HepG2 (cell line): ENCODE data around the gene NAA16.

Experiments
- AGO2 ChIP-seq: fragments of 200-400 bp; formaldehyde crosslinking; optimal IDR thresholded peaks from 2 replicates; pipeline ENCODE3; 2017; ENCODE audit warnings: mild to moderate bottlenecking, low read depth, low read length, moderate library complexity
- CTCF ChIP-seq: sonication (generic); formaldehyde crosslinking; IDR thresholded peaks from 2 replicates; pipeline ENCODE4 v1.5.0; 2020; ENCODE audit warnings: mild to moderate bottlenecking, missing genetic modification reagents, moderate library complexity
- GABPB1 ChIP-seq: IDR thresholded peaks from 2 replicates; pipeline ENCODE4 v1.6.1; 2016; ENCODE audit warnings: mild to moderate bottlenecking, missing genetic modification reagents, moderate library complexity, missing compliant biosample characterization
- HNF1B ChIP-seq: sonication (generic); formaldehyde crosslinking; IDR thresholded peaks from 2 replicates; pipeline ENCODE4 v1.5.1; 2020; ENCODE audit warnings: mild to moderate bottlenecking, moderate library complexity, missing genetic modification reagents
- POLR2AphosphoS5 ChIP-seq: IDR thresholded peaks from 2 replicates; pipeline ENCODE4 v1.6.1; 2012; ENCODE audit warnings: low read depth, low read length
- RNF2 ChIP-seq: fragments of 450-650 bp; conservative IDR thresholded peaks from 2 replicates; pipeline ENCODE4 v1.6.1; 2016; ENCODE audit warnings: low read depth
- ZSCAN31 ChIP-seq: sonication (generic); formaldehyde crosslinking; IDR thresholded peaks from 2 replicates; pipeline ENCODE4 v1.5.0; 2020; ENCODE audit warnings: low read depth, mild to moderate bottlenecking, missing genetic modification reagents

- TF ChIP-seq POLR2AphosphoS5 (no peak), ZSCAN31 (no peak), RNF2 (no peak), GABPB1 (CRISPR knock-in tag) (no peak), CTCF (CRISPR knock-in tag) (no peak), AGO2 (no peak), HNF1B (no peak)
Observed at GRCh38 chr13:41267106-41267505, 44.0 kb upstream of the NAA16 start.
